Measurements from ENCODE around the gene IFNA6.

- no peak for TF ChIP-seq SIN3A (IDR thresholded peaks at IDR 0.05; ENCODE audit: borderline replicate concordance, insufficient read depth, low read depth, low read length)
- no peak for TF ChIP-seq CTCF (IDR thresholded peaks at IDR 0.05)
- no peak for TF ChIP-seq TCF7L2 (IDR thresholded peaks at IDR 0.05; ENCODE audit: low read depth, low read length)
- TF ChIP-seq POLR2AphosphoS5 (IDR thresholded peaks at IDR 0.05; ENCODE audit: low read depth, low read length) = no peak
These were observed 36.5 kb downstream of the IFNA6 start for GRCh38 chr9:21314152-21314551.

All from Panc1 (cell line).